Measurements from ENCODE around the gene GTF2I. TPM values are rescaled to one million over a fixed set of nuclear protein-coding genes. Genes with fewer than 3 reads are reported as not detected.

The GTF2I gene
- total and polyA plus RNA-seq, 10 of the 15 experiments (the other 5 are each of a cell fraction or from before 2014, with no cell fraction given) = 6.7 to 172 (median 96.9) TPM

DNA sequence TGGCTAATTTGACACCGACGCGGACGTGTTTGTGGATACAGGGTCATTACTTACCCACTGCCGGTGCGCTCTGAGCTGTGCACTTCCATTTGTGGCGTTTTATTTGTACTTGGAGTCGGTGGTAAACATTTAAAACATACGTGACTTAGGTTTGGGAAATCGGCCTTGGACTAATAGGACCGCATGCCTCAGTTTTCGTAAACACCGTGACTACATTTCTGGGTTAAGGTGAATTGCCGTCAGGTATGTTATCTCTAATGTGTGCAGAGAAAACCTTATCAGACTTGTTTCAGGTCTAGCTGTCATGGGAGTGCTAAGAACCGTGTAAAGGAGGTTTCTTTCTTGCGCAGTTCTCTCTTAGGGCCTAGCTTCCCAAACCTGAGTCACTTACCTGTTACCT lies 64.6 kb downstream of the GTF2I start (continued):
- TF ChIP-seq EGR1 (IDR thresholded peaks at IDR 0.05; ENCODE audit: borderline replicate concordance in 1 of 2, low read depth in 2 of 2, low read length in 2 of 2) = no peak
- TF ChIP-seq, protein P1, sequence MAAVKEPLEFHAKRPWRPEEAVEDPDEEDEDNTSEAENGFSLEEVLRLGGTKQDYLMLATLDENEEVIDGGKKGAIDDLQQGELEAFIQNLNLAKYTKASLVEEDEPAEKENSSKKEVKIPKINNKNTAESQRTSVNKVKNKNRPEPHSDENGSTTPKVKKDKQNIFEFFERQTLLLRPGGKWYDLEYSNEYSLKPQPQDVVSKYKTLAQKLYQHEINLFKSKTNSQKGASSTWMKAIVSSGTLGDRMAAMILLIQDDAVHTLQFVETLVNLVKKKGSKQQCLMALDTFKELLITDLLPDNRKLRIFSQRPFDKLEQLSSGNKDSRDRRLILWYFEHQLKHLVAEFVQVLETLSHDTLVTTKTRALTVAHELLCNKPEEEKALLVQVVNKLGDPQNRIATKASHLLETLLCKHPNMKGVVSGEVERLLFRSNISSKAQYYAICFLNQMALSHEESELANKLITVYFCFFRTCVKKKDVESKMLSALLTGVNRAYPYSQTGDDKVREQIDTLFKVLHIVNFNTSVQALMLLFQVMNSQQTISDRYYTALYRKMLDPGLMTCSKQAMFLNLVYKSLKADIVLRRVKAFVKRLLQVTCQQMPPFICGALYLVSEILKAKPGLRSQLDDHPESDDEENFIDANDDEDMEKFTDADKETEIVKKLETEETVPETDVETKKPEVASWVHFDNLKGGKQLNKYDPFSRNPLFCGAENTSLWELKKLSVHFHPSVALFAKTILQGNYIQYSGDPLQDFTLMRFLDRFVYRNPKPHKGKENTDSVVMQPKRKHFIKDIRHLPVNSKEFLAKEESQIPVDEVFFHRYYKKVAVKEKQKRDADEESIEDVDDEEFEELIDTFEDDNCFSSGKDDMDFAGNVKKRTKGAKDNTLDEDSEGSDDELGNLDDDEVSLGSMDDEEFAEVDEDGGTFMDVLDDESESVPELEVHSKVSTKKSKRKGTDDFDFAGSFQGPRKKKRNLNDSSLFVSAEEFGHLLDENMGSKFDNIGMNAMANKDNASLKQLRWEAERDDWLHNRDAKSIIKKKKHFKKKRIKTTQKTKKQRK (IDR thresholded peaks at IDR 0.05; ENCODE audit: low read depth, low read length) = no peak
- TF ChIP-seq SIX5 (IDR thresholded peaks at IDR 0.05; ENCODE audit: low read depth, low read length, severe bottlenecking) = no peak
- no peak for TF ChIP-seq ZSCAN29 (IDR thresholded peaks at IDR 0.05)
- TF ChIP-seq, protein P2, sequence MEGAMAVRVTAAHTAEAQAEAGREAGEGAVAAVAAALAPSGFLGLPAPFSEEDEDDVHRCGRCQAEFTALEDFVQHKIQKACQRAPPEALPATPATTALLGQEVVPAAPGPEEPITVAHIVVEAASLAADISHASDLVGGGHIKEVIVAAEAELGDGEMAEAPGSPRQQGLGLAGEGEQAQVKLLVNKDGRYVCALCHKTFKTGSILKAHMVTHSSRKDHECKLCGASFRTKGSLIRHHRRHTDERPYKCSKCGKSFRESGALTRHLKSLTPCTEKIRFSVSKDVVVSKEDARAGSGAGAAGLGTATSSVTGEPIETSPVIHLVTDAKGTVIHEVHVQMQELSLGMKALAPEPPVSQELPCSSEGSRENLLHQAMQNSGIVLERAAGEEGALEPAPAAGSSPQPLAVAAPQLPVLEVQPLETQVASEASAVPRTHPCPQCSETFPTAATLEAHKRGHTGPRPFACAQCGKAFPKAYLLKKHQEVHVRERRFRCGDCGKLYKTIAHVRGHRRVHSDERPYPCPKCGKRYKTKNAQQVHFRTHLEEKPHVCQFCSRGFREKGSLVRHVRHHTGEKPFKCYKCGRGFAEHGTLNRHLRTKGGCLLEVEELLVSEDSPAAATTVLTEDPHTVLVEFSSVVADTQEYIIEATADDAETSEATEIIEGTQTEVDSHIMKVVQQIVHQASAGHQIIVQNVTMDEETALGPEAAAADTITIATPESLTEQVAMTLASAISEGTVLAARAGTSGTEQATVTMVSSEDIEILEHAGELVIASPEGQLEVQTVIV (IDR thresholded peaks at IDR 0.05; ENCODE audit: borderline replicate concordance, partially characterized antibody) = no peak
- TF ChIP-seq TARDBP (IDR thresholded peaks at IDR 0.05; ENCODE audit: borderline replicate concordance) = no peak
- TF ChIP-seq, protein P3, sequence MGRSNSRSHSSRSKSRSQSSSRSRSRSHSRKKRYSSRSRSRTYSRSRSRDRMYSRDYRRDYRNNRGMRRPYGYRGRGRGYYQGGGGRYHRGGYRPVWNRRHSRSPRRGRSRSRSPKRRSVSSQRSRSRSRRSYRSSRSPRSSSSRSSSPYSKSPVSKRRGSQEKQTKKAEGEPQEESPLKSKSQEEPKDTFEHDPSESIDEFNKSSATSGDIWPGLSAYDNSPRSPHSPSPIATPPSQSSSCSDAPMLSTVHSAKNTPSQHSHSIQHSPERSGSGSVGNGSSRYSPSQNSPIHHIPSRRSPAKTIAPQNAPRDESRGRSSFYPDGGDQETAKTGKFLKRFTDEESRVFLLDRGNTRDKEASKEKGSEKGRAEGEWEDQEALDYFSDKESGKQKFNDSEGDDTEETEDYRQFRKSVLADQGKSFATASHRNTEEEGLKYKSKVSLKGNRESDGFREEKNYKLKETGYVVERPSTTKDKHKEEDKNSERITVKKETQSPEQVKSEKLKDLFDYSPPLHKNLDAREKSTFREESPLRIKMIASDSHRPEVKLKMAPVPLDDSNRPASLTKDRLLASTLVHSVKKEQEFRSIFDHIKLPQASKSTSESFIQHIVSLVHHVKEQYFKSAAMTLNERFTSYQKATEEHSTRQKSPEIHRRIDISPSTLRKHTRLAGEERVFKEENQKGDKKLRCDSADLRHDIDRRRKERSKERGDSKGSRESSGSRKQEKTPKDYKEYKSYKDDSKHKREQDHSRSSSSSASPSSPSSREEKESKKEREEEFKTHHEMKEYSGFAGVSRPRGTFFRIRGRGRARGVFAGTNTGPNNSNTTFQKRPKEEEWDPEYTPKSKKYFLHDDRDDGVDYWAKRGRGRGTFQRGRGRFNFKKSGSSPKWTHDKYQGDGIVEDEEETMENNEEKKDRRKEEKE (IDR thresholded peaks at IDR 0.05) = no peak
